NCI-H128 (cell line): ENCODE results near the gene INKA1.
"Not testable (repeated sequence)": the region's sequence is repeated elsewhere in the genome, so short reads cannot be mapped to it uniquely, and the experiment has no call there.

Experiments used
- DNase-seq: peaks from one replicate; lab custom pipeline; 2025; ENCODE audit not compliant: unreplicated experiment; lab: John Stamatoyannopoulos, UW

The INKA1 gene

GRCh38 chr3:49806850-49807249, 3.8 kb downstream of the INKA1 start:
- no peak for DNase-seq

GRCh38 chr3:49807431-49808114, 4.5 kb downstream of the INKA1 start:
- no peak for DNase-seq

GRCh38 chr3:49812916-49813496, 9.9 kb downstream of the INKA1 start:
- no peak for DNase-seq

- no peak for DNase-seq
These were observed 10.6 kb downstream of the INKA1 start, which contains the start of gene UBA7 for GRCh38 chr3:49813497-49814174. Gene UBA7 (minus strand): TSS chr3:49813953. CDS start chr3:49813787, 166 bp downstream.

GRCh38 chr3:49823131-49823530, 20.1 kb downstream of the INKA1 start:
- DNase-seq, result not testable (repeated sequence)

GRCh38 chr3:49826016-49826415, 23.0 kb downstream of the INKA1 start:
- no peak for DNase-seq

- DNase-seq, result no peak
These were observed 28.3 kb downstream of the INKA1 start for GRCh38 chr3:49831341-49831740.

GRCh38 chr3:49839193-49839809, 36.2 kb downstream of the INKA1 start:
- peak; percentile 51 for DNase-seq

- no peak for DNase-seq
These were observed 37.3 kb downstream of the INKA1 start for GRCh38 chr3:49840388-49840787.

- DNase-seq, result no peak
These were observed 38.1 kb downstream of the INKA1 start for GRCh38 chr3:49841126-49841696.

GRCh38 chr3:49841806-49842205, 38.7 kb downstream of the INKA1 start:
- DNase-seq, result no peak

GRCh38 chr3:49842843-49843517, 39.9 kb downstream of the INKA1 start:
- DNase-seq, result no peak

GRCh38 chr3:49844464-49845183, 41.6 kb downstream of the INKA1 start:
- DNase-seq, result no peak

GRCh38 chr3:49845694-49846093, 42.6 kb downstream of the INKA1 start:
- no peak for DNase-seq
